ENCODE data around the gene EFR3B. TPM values are rescaled to one million over a fixed set of nuclear protein-coding genes. Genes with fewer than 3 reads are reported as not detected.

Gene EFR3B
- polyA plus RNA-seq, 3 donors from 2014 or later = 0.08 TPM; not detected in 2

DNA sequence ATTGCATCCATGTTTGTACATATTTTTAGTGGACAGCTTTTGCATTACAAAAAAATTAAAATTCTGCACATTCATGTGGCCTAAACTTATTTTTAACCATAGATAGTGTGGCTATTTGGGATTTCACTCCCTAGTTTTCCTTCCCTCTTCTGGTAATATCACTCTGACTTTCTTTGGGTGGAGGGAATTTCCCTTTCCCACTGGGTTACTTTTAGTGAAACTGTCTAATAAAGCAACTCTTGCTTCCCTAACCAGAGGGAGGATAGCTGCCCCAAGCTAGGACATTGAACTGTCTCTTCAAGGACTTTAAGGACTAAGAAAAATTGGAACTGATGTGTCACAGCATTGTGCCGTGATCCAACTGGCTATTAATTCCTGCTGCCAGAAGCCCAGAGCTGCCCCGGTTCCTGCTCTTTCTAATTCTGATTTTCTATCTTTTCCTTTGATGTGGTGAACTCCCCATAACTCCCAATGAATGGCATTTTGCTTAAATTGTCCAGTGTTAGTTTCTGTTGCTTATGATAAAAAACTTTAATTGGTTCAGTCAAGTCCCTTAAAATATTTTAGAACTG lies 20.0 kb upstream of the EFR3B start:
- H3K4me1 Mint-ChIP-seq = no peaks in the 10 kb centered on the region
- H3K4me3 Mint-ChIP-seq = no peak overlapping the region
- H3K36me3 Mint-ChIP-seq = peaks cover 0 to 3% (median 0%) of the 10 kb centered on the region in 3 donors
- DNase-seq = no peak
- peaks cover 0 to 3% (median 2%) of the 10 kb centered on the region in 3 donors for H3K27me3 Mint-ChIP-seq (ENCODE audit: low read depth in 3 of 3)
- no peak overlapping the region for H3K27ac Mint-ChIP-seq
- H3K9me3 Mint-ChIP-seq = no peaks in the 10 kb centered on the region

DNA sequence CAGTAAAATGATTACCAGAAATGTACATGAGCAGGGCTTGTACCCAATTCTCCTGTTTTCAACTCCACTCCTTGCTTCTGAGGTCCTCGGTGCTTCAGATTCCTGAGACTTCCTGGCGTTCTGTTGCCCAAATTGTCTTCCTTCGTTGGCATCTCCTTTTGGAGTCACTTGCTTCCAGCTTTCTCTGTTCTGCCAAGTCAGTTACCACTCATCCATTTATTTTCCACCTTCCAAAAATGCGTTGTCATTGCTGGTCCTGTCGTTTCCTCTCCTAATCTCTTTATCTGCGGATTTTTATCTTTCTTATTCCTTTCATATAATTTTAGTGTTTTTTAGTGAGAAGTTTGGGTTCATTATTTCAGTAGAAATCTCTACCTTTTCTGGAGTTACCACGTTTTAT lies 18.5 kb upstream of the EFR3B start:
- H3K9me3 Mint-ChIP-seq = no peaks in the 10 kb centered on the region
- no peak overlapping the region for H3K27ac Mint-ChIP-seq
- H3K4me1 Mint-ChIP-seq = no peaks in the 10 kb centered on the region
- H3K4me3 Mint-ChIP-seq = no peak overlapping the region
- no peak for DNase-seq
- peaks cover 0 to 3% (median 0%) of the 10 kb centered on the region in 3 donors for H3K36me3 Mint-ChIP-seq
- peaks cover 0 to 8% (median 2%) of the 10 kb centered on the region in 3 donors for H3K27me3 Mint-ChIP-seq (ENCODE audit: low read depth in 3 of 3)

DNA sequence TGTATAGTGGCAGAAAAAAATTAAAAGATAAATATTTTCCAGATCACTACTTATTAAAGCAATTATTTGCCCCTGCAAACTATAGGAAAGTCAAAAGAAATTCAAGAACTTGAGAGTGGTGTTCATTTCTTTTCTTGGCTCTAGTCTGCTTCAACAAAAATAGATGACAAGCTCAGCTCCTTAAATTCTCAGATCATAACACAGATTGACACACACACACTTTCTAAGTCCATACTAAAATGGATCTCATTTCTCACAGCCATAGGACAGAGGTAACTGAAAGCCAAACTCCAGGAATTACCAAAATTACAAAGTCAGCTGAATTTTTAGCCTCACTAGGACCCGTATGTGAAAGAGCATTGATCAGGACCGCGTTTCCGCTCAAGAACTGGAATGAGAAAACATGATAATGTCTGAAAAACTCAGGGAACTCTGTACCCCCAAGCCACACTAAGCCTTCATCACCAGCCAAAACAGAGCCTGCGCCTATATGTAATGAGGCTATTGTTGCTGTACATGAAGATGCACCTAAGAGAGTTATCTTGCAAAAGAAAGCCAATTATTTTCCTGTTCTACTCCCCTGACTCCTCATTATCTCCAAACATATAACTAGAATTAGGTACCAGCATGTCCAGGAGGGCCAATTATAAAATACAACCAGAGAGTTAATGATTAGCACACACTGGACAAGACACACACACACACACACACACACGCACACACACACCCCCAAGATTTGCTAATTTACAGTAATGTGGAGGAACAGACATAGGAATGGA lies 16.5 kb upstream of the EFR3B start:
- no peak for DNase-seq
- no peak overlapping the region for H3K27ac Mint-ChIP-seq
- peaks cover 0 to 3% (median 0%) of the 10 kb centered on the region in 3 donors for H3K36me3 Mint-ChIP-seq
- no peaks in the 10 kb centered on the region for H3K4me1 Mint-ChIP-seq
- H3K27me3 Mint-ChIP-seq (ENCODE audit: low read depth in 3 of 3) = peaks cover 0 to 8% (median 2%) of the 10 kb centered on the region in 3 donors
- H3K4me3 Mint-ChIP-seq = no peak overlapping the region
- no peaks in the 10 kb centered on the region for H3K9me3 Mint-ChIP-seq

DNA sequence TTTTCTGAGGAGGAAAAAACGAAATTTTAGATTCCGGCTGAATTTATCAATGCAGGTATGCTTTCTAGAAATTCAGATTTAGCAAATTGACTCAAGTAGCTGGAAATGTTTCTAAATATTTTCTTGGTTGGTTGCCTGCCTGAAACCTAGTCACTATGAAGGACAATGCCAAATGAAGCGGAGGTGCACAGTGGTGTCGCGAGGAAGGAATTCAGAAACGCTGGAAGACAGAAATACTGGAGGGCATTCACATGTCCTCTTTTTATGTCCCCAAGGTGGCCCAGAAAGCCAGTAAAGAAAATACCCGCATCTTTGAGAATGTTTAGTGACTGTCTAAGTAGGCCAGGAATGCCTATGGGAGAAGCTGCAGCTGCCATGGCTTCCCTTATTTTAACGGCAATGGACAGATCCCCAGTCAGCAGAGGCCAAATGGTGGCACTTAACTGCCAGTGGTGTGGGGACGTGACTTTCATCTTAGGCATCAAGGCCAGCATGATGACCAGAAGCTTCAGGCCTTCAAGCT lies 15.8 kb upstream of the EFR3B start:
- peaks cover 0 to 8% (median 2%) of the 10 kb centered on the region in 3 donors for H3K27me3 Mint-ChIP-seq (ENCODE audit: low read depth in 3 of 3)

DNA sequence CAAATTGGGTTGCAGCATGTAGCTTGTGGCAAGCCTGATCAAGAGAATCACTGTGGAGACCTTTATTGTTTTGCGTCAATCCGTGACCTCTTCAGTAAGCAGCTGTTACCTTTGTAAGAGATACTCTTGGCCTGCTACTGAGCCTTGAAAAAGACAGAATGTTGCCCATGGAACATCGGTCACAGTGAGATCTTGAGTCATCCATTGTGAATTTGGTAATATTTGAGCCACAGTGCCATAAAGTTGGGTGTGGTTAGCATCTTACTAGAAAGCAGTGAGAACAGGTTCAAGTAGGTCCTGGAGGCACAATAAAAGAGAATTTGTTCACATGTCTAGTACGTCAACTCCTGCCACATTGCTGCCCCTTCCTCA lies 12.7 kb upstream of the EFR3B start:
- no peaks in the 10 kb centered on the region for H3K9me3 Mint-ChIP-seq
- no peaks in the 10 kb centered on the region for H3K36me3 Mint-ChIP-seq
- H3K27ac Mint-ChIP-seq = no peak overlapping the region
- no peak for DNase-seq
- peaks cover 0 to 8% (median 2%) of the 10 kb centered on the region in 3 donors for H3K27me3 Mint-ChIP-seq (ENCODE audit: low read depth in 3 of 3)
- H3K4me3 Mint-ChIP-seq = no peak overlapping the region
- no peaks in the 10 kb centered on the region for H3K4me1 Mint-ChIP-seq

More for the DNA sequence above, 15.8 kb upstream of the EFR3B start:
- no peaks in the 10 kb centered on the region for H3K4me1 Mint-ChIP-seq
- peaks cover 0 to 3% (median 0%) of the 10 kb centered on the region in 3 donors for H3K36me3 Mint-ChIP-seq
- H3K27ac Mint-ChIP-seq = no peak overlapping the region
- DNase-seq = no peak
- H3K9me3 Mint-ChIP-seq = no peaks in the 10 kb centered on the region
- H3K4me3 Mint-ChIP-seq = no peak overlapping the region

DNA sequence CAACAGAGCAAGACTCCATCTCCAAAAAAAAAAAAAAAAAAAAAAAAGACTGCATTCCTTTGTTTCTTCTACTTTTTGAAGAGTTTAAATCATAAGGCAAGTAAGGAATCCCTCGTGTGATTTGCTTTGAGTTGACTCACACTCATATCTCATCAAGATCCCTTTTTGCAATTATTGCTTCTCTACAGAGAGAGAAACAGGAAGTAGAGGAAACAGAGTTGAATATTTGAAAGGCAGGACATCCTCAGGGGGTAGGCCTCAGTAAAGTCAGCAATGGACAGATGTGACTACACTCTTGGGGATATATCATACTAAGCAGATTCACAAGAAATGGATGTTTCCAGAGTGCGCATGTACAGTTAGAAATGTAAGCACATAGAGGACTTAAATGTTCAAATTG lies 11.2 kb upstream of the EFR3B start:
- Mint-ChIP-seq H3K9me3 (no peaks in the 10 kb centered on the region), H3K27me3 (ENCODE audit: low read depth in 3 of 3) (peaks cover 0 to 8% (median 2%) of the 10 kb centered on the region in 3 donors), H3K36me3 (no peaks in the 10 kb centered on the region), H3K4me3 (no peak overlapping the region), H3K27ac (no peak overlapping the region), H3K4me1 (no peaks in the 10 kb centered on the region)
- DNase-seq = no peak

DNA sequence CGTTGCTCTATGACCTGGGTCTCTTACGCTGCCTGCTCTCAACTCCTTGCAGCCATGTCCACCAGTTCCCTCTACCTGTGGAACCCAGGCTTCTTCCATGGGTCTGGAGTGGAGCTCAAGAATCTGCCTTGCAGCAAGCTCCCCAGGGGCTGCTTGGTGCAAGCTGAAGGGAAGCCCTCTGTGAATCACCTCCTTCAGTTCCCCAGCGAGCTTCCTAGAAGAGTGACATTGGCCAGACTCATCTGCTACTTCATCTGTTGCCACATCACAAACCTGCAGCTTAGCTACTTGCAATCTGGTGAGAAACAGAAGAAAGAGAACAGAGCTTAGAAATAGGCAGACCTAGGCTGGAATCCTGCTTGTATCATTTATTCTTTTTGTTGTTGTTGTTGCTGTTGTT lies 9.8 kb upstream of the EFR3B start:
- DNase-seq = no peak
- no peak overlapping the region for H3K27ac Mint-ChIP-seq
- H3K36me3 Mint-ChIP-seq = no peaks in the 10 kb centered on the region
- no peaks in the 10 kb centered on the region for H3K4me1 Mint-ChIP-seq
- no peak overlapping the region for H3K4me3 Mint-ChIP-seq
- H3K27me3 Mint-ChIP-seq (ENCODE audit: low read depth in 3 of 3) = peaks cover 0 to 8% (median 2%) of the 10 kb centered on the region in 3 donors
- H3K9me3 Mint-ChIP-seq = no peaks in the 10 kb centered on the region

DNA sequence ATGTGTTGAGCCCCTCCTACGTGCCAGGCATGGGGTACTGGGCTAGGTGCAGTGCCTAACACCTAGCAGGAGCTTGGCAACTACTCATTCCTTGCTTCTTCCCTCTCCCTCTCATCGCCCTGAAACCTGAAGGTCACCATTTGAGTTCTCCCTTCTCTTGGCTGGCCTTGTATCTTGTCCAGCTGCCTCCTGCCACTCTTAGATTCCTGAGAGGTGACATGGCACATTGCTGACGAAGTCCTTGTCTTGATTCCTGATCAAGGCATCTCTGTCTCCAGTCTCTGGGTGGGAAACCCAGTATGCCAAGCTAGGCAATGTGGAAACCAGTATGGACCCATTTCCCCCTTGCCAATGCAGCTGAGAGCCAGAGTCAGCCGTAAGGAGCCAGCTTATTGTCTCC lies 9.0 kb upstream of the EFR3B start:
- H3K4me1 Mint-ChIP-seq = no peaks in the 10 kb centered on the region
- no peak overlapping the region for H3K4me3 Mint-ChIP-seq
- H3K27ac Mint-ChIP-seq = no peak overlapping the region
- peaks cover 0 to 2% (median under 1%) of the 10 kb centered on the region in 3 donors for H3K27me3 Mint-ChIP-seq (ENCODE audit: low read depth in 3 of 3)
- no peaks in the 10 kb centered on the region for H3K36me3 Mint-ChIP-seq
- DNase-seq = no peak
- no peaks in the 10 kb centered on the region for H3K9me3 Mint-ChIP-seq

DNA sequence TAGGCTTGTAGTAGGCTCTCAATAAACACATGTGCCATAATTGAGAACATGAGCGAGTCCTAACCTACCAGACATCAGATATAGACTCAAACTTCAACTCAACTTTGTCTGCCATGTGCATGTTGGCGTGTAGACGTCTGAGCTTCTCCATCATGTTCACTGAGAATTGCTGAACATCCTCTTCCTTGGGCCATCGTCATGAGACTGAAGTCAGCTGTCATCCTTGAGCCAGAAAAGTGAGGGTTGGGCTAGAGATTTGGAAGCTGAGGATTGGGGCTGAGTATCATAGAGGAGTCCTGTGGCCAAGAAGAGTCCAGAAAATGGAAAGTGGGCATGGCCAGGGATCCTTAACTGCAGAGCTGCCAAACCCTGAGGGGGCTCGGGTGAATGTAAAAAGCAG lies 7.8 kb upstream of the EFR3B start:
- no peak for DNase-seq
- Mint-ChIP-seq H3K9me3 (no peaks in the 10 kb centered on the region), H3K27ac (no peak overlapping the region), H3K27me3 (ENCODE audit: low read depth in 3 of 3) (peaks cover 0 to 2% (median 0%) of the 10 kb centered on the region in 3 donors), H3K36me3 (no peaks in the 10 kb centered on the region), H3K4me3 (no peak overlapping the region), H3K4me1 (no peaks in the 10 kb centered on the region)

DNA sequence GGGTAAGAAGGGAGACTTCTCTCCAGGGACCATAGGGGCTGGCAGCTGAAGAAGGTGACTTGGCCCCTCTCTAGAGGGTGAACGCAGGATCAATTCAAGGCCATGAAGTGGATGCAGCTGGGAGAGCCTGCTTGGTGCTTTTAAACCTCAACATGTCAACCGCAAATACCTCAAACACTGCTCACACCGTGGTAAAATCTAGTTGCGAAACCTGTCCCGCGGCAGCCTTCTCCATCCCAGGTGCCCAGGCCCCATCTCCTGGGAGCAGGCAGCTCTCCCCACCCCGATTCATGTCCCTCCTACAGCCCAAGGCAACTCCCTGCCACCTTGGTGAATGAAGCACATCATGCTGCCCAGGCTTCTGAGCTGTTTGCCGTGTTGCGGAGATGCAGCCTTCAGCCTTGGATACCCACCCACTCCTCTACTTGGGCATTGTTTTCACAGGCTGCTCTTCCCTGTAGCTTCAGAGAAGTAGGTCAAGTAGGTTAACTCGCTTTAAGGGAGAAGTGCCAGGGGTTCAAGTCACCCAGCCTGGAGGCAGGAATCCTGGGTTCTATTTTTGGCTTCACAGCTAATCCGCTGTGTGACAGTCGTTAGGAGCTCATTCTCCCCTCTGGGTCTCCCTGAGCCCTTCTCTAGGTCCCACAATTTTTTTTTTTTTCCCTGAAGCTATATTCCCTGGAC lies 6.2 kb upstream of the EFR3B start:
- no peak for DNase-seq
- no peak overlapping the region for H3K27ac Mint-ChIP-seq
- peaks cover 0 to 2% (median 2%) of the 10 kb centered on the region in 3 donors for H3K27me3 Mint-ChIP-seq (ENCODE audit: low read depth in 3 of 3)
- no peaks in the 10 kb centered on the region for H3K36me3 Mint-ChIP-seq
- H3K9me3 Mint-ChIP-seq = no peaks in the 10 kb centered on the region
- peaks cover under 1 to 3% of the 10 kb centered on the region in 2 donors for H3K4me1 Mint-ChIP-seq
- no peak overlapping the region for H3K4me3 Mint-ChIP-seq

DNA sequence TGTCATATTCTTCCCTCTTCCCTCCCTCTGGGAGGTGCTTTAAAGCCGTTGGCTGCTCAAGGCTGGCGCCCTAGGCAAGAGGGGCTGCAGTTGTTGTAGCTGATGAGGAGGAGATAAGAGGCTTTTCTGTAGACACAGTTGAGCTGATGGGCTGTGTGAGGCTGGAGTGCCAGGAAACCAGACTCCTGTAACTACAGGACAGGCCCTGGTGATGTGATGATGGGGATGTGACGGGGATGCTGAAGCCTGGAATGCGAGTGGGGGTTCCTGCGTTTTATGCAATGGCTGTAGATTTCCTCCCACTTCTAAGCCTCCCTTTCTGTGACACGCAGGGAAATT lies 5.7 kb upstream of the EFR3B start:
- H3K4me3 Mint-ChIP-seq = no peak overlapping the region
- DNase-seq = no peak
- H3K27ac Mint-ChIP-seq = no peak overlapping the region
- peaks cover 3 to 8% of the 10 kb centered on the region in 2 donors for H3K4me1 Mint-ChIP-seq
- no peaks in the 10 kb centered on the region for H3K36me3 Mint-ChIP-seq
- peaks cover 1 to 2% (median 2%) of the 10 kb centered on the region in 3 donors for H3K27me3 Mint-ChIP-seq (ENCODE audit: low read depth in 3 of 3)
- no peaks in the 10 kb centered on the region for H3K9me3 Mint-ChIP-seq

DNA sequence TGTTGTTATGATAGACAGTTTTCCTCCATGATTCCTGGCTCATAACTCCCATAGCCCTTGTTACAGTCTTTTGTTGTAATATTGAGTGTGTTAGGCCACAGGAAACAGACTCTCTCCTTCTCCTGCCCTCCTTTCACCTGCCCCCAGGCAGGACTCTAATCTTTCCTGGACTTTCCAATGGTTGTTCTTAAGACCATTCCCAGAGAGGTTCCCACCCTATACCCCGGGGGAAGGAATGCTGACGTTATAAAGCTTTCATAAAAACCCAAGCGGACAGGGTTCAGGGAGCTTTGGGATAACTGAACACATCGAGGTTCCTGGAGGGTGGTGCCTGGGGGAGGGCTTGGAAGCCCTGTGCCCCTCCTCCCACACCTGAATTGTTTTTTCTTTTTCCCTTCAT lies 2.8 kb upstream of the EFR3B start:
- Mint-ChIP-seq H3K27ac (no peak overlapping the region), H3K36me3 (no peaks in the 10 kb centered on the region), H3K4me3 (no peak overlapping the region), H3K9me3 (no peaks in the 10 kb centered on the region), H3K27me3 (ENCODE audit: low read depth in 3 of 3) (peaks cover 13 to 15% (median 13%) of the 10 kb centered on the region in 3 donors), H3K4me1 (peaks cover 17 to 21% of the 10 kb centered on the region in 2 donors)
- DNase-seq = no peak

DNA sequence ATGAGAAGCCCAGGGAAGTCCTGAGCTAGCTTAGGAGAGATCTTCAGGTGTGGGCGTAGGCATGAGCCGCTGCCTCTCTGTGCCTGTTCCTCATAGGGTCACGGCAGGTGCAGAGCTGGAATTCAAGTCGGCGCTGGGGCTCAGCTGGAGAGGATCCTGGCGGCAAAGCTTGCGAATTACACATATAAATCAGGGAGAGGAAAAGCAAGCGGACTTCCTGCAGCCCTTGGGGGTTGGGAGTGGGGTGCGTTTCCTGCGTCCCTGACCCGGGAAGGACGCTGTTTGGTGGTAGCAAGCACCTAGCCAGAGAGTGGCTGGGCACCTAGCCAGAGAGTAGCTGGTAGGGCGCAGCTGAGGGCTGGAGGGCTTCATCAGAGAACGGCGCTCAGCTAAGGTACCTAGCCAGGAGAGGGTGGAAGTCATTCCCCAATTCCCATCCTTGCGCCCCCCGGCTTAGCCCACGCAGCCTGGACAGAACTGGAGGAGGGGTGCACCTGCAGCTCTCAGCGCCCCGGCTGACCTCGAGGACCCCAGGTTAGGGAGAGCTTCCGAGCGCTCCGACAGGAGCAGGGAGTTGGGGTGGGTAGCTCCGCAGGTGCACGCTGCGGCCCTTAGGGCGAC lies 459 bp upstream of the EFR3B start:
- no peaks in the 10 kb centered on the region for H3K9me3 Mint-ChIP-seq
- H3K4me3 Mint-ChIP-seq = peak overlapping the region; percentile 61 to 75 (median 71)
- no peaks in the 10 kb centered on the region for H3K36me3 Mint-ChIP-seq
- H3K27ac Mint-ChIP-seq = no peak overlapping the region
- DNase-seq = peak in 1 of 3 donors; percentile 22
- peaks cover 17 to 21% of the 10 kb centered on the region in 2 donors for H3K4me1 Mint-ChIP-seq
- H3K27me3 Mint-ChIP-seq (ENCODE audit: low read depth in 3 of 3) = peaks cover 16 to 27% (median 22%) of the 10 kb centered on the region in 3 donors

All from immature natural killer cell (primary cell).